Astrocyte (in vitro differentiated cells and primary cell): Measurements from ENCODE around the gene EFS. TPM values are rescaled to one million over a fixed set of nuclear protein-coding genes. Genes with fewer than 3 reads are reported as not detected.

Experiments used
- DNase-seq: peaks from one replicate; pipeline ENCODE4 v3.0.0-alpha.2; 2010; ENCODE audit warnings: low read depth
- FAIRE-seq: peaks from 2 replicates; lab custom pipeline; 2011; peaks lifted over from hg19 to GRCh38; lab: Jason Lieb, UNC
- H2AFZ ChIP-seq: 2 replicates; pipeline ENCODE4 v1.6.0; 2012; ENCODE audit warnings: low read depth, low read length, inconsistent platforms
- H3K27ac ChIP-seq: 2 replicates; pipeline ENCODE4 v1.5.1; 2011; ENCODE audit warnings: low read depth, low read length, inconsistent platforms
- H3K27me3 ChIP-seq: 2 replicates; pipeline ENCODE4 v1.6.0; 2011; ENCODE audit warnings: low read length, inconsistent platforms; ENCODE audit not compliant: insufficient read depth
- H3K36me3 ChIP-seq: 2 replicates; pipeline ENCODE4 v1.5.1; 2011; ENCODE audit warnings: low read length, inconsistent platforms; ENCODE audit not compliant: insufficient read depth
- H3K4me1 ChIP-seq: 2 replicates; pipeline ENCODE4 v1.5.1; 2011; ENCODE audit warnings: low read length, inconsistent platforms; ENCODE audit not compliant: insufficient read depth
- H3K4me2 ChIP-seq: 2 replicates; pipeline ENCODE4 v1.6.0; 2012; ENCODE audit warnings: low read length, inconsistent platforms
- H3K4me3 ChIP-seq: 2 replicates; pipeline ENCODE4 v1.5.1; 2011; ENCODE audit warnings: low read depth, mild to moderate bottlenecking, low read length, inconsistent platforms; ENCODE audit not compliant: insufficient read depth
- H3K79me2 ChIP-seq: 2 replicates; pipeline ENCODE4 v1.6.0; 2012; ENCODE audit warnings: mild to moderate bottlenecking, low read length, inconsistent platforms; ENCODE audit not compliant: insufficient read depth
- H3K9ac ChIP-seq: 2 replicates; pipeline ENCODE4 v1.6.0; 2012; ENCODE audit warnings: mild to moderate bottlenecking, low read length, inconsistent platforms
- H3K9me3 ChIP-seq: 2 replicates; pipeline ENCODE4 v1.5.1; 2012; ENCODE audit warnings: low read depth, mild to moderate bottlenecking, low read length, inconsistent platforms; ENCODE audit not compliant: insufficient read depth
- H4K20me1 ChIP-seq: 2 replicates; pipeline ENCODE4 v1.6.0; 2012; ENCODE audit warnings: low read length, inconsistent platforms; ENCODE audit not compliant: insufficient read depth
- H3K27ac Mint-ChIP-seq: one replicate; pipeline ENCODE4 v1.8.0; 2021; ENCODE audit warnings: mild to moderate bottlenecking, mixed read lengths; ENCODE audit not compliant: unreplicated experiment
- H3K27me3 Mint-ChIP-seq: one replicate; pipeline ENCODE4 v1.8.0; 2021; ENCODE audit warnings: low read depth, mixed read lengths; ENCODE audit not compliant: unreplicated experiment
- H3K36me3 Mint-ChIP-seq: one replicate; pipeline ENCODE4 v1.8.0; 2021; ENCODE audit warnings: low read depth, mixed read lengths; ENCODE audit not compliant: unreplicated experiment
- H3K4me1 Mint-ChIP-seq: one replicate; pipeline ENCODE4 v1.8.0; 2021; ENCODE audit warnings: low read depth, mixed read lengths; ENCODE audit not compliant: unreplicated experiment
- H3K4me3 Mint-ChIP-seq: one replicate; pipeline ENCODE4 v1.8.0; 2021; ENCODE audit warnings: mild to moderate bottlenecking, moderate library complexity, mixed read lengths; ENCODE audit not compliant: unreplicated experiment
- H3K9me3 Mint-ChIP-seq: one replicate; pipeline ENCODE4 v1.8.0; 2021; ENCODE audit warnings: mild to moderate bottlenecking, mixed read lengths; ENCODE audit not compliant: unreplicated experiment
- EZH2 ChIP-seq: IDR thresholded peaks from 2 replicates; pipeline ENCODE4 v1.6.1; 2012; ENCODE audit warnings: mild to moderate bottlenecking, low read length, inconsistent platforms; ENCODE audit not compliant: insufficient read depth
- total RNA-seq: library from RNA; stranded (reverse); gene quantifications from 2 replicates; pipeline ENCODE4 v1.2.1, GENCODE V29; 2021
- TF ChIP-seq, protein P1 (sequence below): IDR thresholded peaks from 2 replicates; pipeline ENCODE4 v1.5.1; 2011; ENCODE audit warnings: low read depth, mild to moderate bottlenecking, inconsistent platforms, low read length, moderate library complexity; ENCODE audit not compliant: insufficient read depth

EFS gene
- total RNA-seq, 1 donor from 2014 or later = 6.5 TPM

DNA sequence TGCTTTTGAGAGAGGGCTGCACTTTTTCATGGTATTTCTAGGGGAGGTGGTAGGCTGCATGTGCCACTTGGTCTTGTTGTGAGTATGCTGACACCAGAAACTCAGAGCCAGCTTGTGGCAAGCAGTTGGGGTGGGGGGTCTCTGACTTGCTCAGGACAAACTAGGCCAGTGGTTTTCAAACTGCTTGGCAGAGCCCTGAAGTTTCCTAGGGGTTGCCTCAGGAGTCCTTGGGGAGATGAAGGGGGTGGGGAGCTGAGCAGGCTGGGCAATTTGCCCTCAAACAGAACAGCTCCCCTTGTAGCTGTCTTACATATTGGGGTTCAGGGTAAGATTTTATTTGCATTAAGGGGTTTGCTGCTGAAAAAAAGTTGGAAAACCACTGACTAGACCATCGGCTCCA is 54.4 kb downstream of the EFS start:
- Mint-ChIP-seq H3K4me3 (no peak overlapping the region), H3K36me3 (peaks cover 16% of the 10 kb centered on the region), H3K27me3 (no peaks in the 10 kb centered on the region), H3K27ac (no peak overlapping the region), H3K4me1 (peaks cover 23% of the 10 kb centered on the region), H3K9me3 (no peaks in the 10 kb centered on the region)
- FAIRE-seq (no peak), DNase-seq (no peak)
- Histone ChIP-seq H3K9me3 (no peaks in the 10 kb centered on the region), H3K27me3 (no peaks in the 10 kb centered on the region), H3K4me1 (peaks cover 22% of the 10 kb centered on the region), H3K4me3 (no peak overlapping the region), H3K4me2 (no peak overlapping the region), H3K27ac (no peak overlapping the region), H3K36me3 (peaks cover 24% of the 10 kb centered on the region), H2AFZ (no peak overlapping the region), H3K79me2 (peaks cover 73% of the 10 kb centered on the region), H4K20me1 (peaks cover 41% of the 10 kb centered on the region), H3K9ac (no peak overlapping the region)
- no peak for TF ChIP-seq EZH2
- TF ChIP-seq, protein P1, sequence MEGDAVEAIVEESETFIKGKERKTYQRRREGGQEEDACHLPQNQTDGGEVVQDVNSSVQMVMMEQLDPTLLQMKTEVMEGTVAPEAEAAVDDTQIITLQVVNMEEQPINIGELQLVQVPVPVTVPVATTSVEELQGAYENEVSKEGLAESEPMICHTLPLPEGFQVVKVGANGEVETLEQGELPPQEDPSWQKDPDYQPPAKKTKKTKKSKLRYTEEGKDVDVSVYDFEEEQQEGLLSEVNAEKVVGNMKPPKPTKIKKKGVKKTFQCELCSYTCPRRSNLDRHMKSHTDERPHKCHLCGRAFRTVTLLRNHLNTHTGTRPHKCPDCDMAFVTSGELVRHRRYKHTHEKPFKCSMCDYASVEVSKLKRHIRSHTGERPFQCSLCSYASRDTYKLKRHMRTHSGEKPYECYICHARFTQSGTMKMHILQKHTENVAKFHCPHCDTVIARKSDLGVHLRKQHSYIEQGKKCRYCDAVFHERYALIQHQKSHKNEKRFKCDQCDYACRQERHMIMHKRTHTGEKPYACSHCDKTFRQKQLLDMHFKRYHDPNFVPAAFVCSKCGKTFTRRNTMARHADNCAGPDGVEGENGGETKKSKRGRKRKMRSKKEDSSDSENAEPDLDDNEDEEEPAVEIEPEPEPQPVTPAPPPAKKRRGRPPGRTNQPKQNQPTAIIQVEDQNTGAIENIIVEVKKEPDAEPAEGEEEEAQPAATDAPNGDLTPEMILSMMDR = no peak

DNA sequence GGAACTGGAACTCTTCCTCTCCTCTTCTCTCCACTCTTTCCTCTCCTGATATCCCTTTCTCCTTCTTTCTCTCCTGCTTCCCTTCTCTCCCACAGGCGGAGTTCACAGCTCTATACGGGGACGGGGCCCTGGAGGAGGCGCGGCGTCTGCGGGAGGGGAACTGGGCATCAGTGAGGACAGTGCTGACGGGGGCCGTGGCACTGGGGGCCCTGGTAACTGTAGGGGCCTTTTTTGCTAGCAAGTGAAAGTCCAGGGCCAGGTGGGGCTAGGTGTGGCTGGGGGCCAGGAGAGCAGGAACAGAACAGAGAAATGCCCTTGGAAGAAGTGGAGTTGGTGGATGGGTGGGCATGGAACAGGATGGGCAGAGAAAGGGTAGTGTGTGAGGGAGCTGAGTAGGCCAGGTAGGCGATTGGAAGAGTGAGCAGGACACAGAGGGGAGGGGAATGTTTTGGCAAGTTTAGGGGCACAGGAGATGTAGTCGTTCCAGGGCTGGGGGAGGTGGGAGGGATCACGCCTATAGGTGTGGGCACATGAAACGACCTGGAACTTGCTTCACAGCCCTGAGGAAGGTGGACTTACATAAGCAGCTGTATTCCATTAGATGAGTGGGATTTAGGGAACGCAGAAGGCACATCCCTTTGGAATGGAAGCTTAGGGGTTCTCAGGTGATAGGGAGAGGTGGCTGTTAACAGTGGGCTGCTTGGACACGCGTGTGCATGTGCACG is 56.1 kb downstream of the EFS start:
- TF ChIP-seq EZH2 = no peak
- TF ChIP-seq, protein P1 = no peak
- H3K4me1 ChIP-seq = peaks cover 22% of the 10 kb centered on the region
- no peaks in the 10 kb centered on the region for H3K27me3 ChIP-seq
- Mint-ChIP-seq H3K27ac (no peak overlapping the region), H3K27me3 (no peaks in the 10 kb centered on the region), H3K36me3 (peaks cover 16% of the 10 kb centered on the region), H3K4me3 (peak overlapping the region; percentile 92), H3K9me3 (no peaks in the 10 kb centered on the region), H3K4me1 (peaks cover 23% of the 10 kb centered on the region)
- peak overlapping the region; percentile 93 for H3K4me2 ChIP-seq
- no peaks in the 10 kb centered on the region for H3K9me3 ChIP-seq
- peaks cover 69% of the 10 kb centered on the region for H3K79me2 ChIP-seq
- peak overlapping the region; percentile 82 for H3K4me3 ChIP-seq
- FAIRE-seq (no peak), DNase-seq (no peak)
- peaks cover 41% of the 10 kb centered on the region for H4K20me1 ChIP-seq
- peak overlapping the region; percentile 4 for H3K27ac ChIP-seq
- peak overlapping the region; percentile 96 for H3K9ac ChIP-seq
- H2AFZ ChIP-seq = no peak overlapping the region
- peaks cover 15% of the 10 kb centered on the region for H3K36me3 ChIP-seq
